DMS 273 (cell line): Measurements from ENCODE around the gene ENTPD6.

ENCODE experiments used
- DNase-seq: peaks from one replicate; lab custom pipeline; 2025; ENCODE audit not compliant: unreplicated experiment; lab: John Stamatoyannopoulos, UW

ENTPD6 gene

DNA sequence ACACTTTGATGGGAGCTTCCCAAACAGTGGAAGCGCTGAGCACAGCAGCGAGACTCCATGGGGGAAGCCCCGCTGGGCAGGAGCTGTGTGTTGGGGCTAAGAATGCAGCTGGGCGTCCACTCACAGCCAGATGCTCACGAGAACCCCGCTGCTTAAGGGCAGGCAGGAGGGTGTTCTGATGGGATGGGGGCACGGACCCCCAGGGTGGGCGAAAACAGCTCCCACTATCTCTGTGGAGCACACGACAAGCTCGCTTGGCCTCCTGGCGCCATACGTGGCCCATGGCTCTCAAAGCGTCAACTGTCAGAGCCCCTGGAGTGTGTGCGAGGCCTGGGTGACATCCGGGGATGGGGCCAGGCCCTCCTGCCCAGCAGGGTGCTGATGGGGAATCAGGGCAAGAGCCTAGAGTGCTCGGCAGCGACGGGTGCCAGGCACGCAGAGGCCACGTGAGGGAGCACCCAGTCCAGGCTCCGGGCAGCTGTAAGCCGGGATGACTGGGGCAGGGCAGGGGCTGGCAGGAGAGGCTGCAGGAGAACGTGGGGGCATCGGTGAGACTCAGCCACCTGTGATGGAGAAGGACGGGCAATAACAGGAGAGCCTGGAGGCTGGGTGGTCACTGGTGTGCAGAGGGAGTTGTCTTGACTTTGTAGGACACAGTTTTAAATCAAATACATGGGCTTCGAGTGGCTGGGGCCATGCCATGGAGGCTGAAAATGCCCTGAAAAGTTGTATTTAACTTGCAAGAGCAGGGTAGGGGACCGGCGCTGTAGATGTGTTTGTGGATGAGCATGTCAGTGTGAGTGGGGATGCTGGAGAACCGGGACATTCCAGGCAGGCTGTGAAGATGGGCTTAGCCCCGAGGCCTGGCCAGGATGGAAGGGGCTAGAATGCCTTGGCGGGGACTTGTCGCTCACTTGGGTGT lies 79.6 kb downstream of the ENTPD6 start:
- DNase-seq, result no peak

- DNase-seq, result no peak
Observed at GRCh38 chr20:25275813-25276532, 80.5 kb downstream of the ENTPD6 start.
